ENCODE measurements around the gene KRTCAP2.
A peak's percentile ranks its signal among the peaks of the same experiment; 100 is the strongest.
"Not testable (repeated sequence)": the region's sequence is repeated elsewhere in the genome, so short reads cannot be mapped to it uniquely, and the experiment has no call there.

KRTCAP2 gene

GRCh38 chr1:155182052-155182550 lies 9.0 kb upstream of the KRTCAP2 start:
- DNase-seq: no peak

- no peak for DNase-seq
These were observed 8.4 kb upstream of the KRTCAP2 start for GRCh38 chr1:155181371-155182051.

- DNase-seq: no peak
These were observed 6.3 kb upstream of the KRTCAP2 start for GRCh38 chr1:155179112-155180031.

GRCh38 chr1:155178441-155179111 lies 5.5 kb upstream of the KRTCAP2 start:
- no peak for DNase-seq

- DNase-seq: no peak
These were observed 4.8 kb upstream of the KRTCAP2 start for GRCh38 chr1:155177918-155178281.

- DNase-seq: no peak
These were observed 4.3 kb upstream of the KRTCAP2 start for GRCh38 chr1:155177192-155177917.

GRCh38 chr1:155176544-155177071 lies 3.5 kb upstream of the KRTCAP2 start:
- peak; percentile 74 for DNase-seq

GRCh38 chr1:155175927-155176371 lies 2.8 kb upstream of the KRTCAP2 start:
- DNase-seq: no peak

- no peak for DNase-seq
These were observed 2.3 kb upstream of the KRTCAP2 start for GRCh38 chr1:155175281-155175926.

- peak; percentile 89 for DNase-seq
These were observed 1.5 kb upstream of the KRTCAP2 start for GRCh38 chr1:155174324-155175280.

GRCh38 chr1:155173478-155174323 lies 597 bp upstream of the KRTCAP2 start, which contains the start of gene TRIM46:
Gene TRIM46 (plus strand): TSS chr1:155173849. CDS start chr1:155173967, 118 bp downstream.
- DNase-seq: peak; percentile 89

GRCh38 chr1:155171836-155172731 lies 1.0 kb downstream of the KRTCAP2 start:
- no peak for DNase-seq

GRCh38 chr1:155170806-155171205 lies 2.3 kb downstream of the KRTCAP2 start:
- DNase-seq: no peak

- no peak for DNase-seq
These were observed 2.9 kb downstream of the KRTCAP2 start for GRCh38 chr1:155170101-155170785.

GRCh38 chr1:155169541-155169940 lies 3.6 kb downstream of the KRTCAP2 start:
- no peak for DNase-seq

- no peak for DNase-seq
These were observed 4.5 kb downstream of the KRTCAP2 start for GRCh38 chr1:155168456-155169210.

GRCh38 chr1:155168105-155168445 lies 5.0 kb downstream of the KRTCAP2 start:
- DNase-seq: not testable (repeated sequence)

Measured in NCI-H146 (cell line).